ENCODE results near the gene PADI1.

PADI1 gene

DNA sequence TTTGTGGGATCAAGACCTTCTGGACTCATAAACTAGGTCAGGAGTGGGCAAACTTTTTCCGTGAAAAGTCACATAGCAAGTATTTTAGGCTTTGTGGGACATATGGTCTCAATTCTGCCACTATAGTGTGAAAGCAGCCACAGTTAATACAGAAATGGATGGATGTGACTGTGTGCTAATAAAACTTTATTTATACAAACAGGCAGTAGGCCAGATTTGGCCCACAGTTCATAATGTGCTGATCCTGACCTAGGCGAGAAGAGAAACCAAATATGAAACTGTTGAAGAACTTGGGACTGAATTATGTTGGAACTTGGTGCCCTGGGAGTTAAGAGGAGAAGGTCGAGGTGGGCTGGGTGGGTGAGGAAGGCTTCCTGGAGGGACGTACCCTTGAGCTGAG, 61.0 kb downstream of the PADI1 start:
- H3K36me3 ChIP-seq (ENCODE audit: control insufficient read depth, insufficient read depth, low read length): no peaks in the 10 kb centered on the region
- DNase-seq (ENCODE audit: extremely low read depth, insufficient read length): no peak
- TF ChIP-seq, protein P1, sequence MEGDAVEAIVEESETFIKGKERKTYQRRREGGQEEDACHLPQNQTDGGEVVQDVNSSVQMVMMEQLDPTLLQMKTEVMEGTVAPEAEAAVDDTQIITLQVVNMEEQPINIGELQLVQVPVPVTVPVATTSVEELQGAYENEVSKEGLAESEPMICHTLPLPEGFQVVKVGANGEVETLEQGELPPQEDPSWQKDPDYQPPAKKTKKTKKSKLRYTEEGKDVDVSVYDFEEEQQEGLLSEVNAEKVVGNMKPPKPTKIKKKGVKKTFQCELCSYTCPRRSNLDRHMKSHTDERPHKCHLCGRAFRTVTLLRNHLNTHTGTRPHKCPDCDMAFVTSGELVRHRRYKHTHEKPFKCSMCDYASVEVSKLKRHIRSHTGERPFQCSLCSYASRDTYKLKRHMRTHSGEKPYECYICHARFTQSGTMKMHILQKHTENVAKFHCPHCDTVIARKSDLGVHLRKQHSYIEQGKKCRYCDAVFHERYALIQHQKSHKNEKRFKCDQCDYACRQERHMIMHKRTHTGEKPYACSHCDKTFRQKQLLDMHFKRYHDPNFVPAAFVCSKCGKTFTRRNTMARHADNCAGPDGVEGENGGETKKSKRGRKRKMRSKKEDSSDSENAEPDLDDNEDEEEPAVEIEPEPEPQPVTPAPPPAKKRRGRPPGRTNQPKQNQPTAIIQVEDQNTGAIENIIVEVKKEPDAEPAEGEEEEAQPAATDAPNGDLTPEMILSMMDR (IDR thresholded peaks at IDR 0.05; ENCODE audit: insufficient read depth, low read length, poor library complexity, severe bottlenecking): no peak
- no peak overlapping the region for H3K4me3 ChIP-seq (replicated peaks; ENCODE audit: low read depth, low read length)
- H3K27me3 ChIP-seq (replicated peaks; ENCODE audit: control insufficient read depth, insufficient read depth, low read length): no peaks in the 10 kb centered on the region

DNA sequence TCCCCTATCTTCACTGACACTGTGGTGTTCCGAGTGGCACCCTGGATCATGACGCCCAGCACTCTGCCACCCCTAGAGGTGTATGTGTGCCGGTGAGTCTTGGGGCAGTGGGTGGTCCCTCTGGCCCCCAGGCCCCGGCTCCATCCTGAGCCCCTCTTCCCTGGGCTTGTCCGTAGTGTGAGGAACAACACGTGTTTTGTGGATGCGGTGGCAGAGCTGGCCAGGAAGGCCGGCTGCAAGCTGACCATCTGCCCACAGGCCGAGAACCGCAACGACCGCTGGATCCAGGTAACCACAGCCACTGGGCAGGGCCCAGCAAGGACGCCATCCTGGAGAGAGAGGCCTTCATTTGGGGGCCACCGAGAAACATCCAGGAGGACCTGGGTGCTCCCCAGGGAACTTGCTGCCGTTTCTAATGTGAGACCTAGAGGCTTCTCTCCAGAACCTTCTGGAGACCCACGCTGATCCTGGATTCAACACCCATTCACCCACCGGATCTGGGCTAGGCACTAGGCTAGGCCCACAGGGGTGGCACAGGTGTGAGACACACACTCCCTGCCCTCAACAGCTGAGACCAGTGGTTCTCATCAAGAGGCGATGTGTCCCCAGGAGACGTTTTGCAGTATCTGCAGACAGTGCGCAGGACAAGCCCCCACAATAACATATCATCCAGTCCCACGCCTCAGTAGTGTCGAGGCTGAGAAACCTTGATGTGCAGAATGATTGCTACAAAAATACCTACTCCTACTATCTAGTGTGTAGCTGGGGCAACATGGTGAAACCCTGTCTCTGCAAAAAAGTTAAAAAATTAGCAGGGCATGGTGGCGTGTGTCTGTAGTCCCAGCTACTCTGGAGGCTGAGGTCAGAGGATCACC, 66.2 kb downstream of the PADI1 start:
- no peaks in the 10 kb centered on the region for H3K36me3 ChIP-seq (ENCODE audit: control insufficient read depth, insufficient read depth, low read length)
- DNase-seq (ENCODE audit: extremely low read depth, insufficient read length): no peak
- TF ChIP-seq, protein P1 (IDR thresholded peaks at IDR 0.05; ENCODE audit: insufficient read depth, low read length, poor library complexity, severe bottlenecking): no peak
- H3K4me3 ChIP-seq (replicated peaks; ENCODE audit: low read depth, low read length): no peak overlapping the region
- no peaks in the 10 kb centered on the region for H3K27me3 ChIP-seq (replicated peaks; ENCODE audit: control insufficient read depth, insufficient read depth, low read length)

DNA sequence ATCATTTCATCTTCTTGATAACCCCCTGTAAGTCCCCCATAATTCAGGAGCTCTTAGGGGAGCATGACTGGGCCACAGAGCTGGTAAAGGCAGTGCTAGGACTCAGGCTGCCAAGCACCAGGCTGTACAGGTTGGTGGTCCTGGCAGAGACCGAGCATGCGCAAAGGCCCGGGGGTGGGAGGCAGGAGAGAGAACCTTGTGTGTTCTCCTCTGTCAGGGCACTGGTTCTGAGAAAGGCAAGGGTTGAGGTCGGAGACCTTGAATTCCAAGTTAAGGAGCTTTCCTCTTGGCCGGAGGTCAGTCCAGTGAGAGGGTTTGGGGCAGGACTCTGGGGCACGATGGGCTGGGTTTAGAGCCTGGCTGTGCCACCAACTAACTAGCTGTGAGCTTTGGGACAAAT, 67.1 kb downstream of the PADI1 start:
- Histone ChIP-seq H3K4me3 (replicated peaks; ENCODE audit: low read depth, low read length) (no peak overlapping the region), H3K27me3 (replicated peaks; ENCODE audit: control insufficient read depth, insufficient read depth, low read length) (no peaks in the 10 kb centered on the region), H3K36me3 (ENCODE audit: control insufficient read depth, insufficient read depth, low read length) (no peaks in the 10 kb centered on the region)
- TF ChIP-seq, protein P1 (IDR thresholded peaks at IDR 0.05; ENCODE audit: insufficient read depth, low read length, poor library complexity, severe bottlenecking): no peak
- no peak for DNase-seq (ENCODE audit: extremely low read depth, insufficient read length)

DNA sequence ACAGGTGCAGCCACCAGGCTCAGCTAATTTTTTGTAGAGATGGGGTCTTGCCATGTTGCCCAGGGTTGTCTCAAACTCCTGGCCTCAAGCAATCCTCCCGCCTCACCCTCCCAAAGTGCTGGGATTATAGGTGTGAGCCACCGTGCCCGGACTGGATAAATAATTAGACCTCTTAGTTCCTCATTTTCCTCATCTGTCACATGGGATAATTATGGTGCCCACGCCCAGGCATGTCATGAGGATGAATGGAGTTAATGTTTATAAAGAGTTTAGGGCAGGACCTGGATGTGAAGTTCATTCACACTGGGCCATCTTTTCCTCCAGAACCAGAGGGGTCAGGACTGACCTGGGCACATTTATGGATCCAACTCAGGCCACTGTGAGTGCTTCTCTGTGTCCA, 67.7 kb downstream of the PADI1 start:
- H3K4me3 ChIP-seq (replicated peaks; ENCODE audit: low read depth, low read length): no peak overlapping the region
- no peaks in the 10 kb centered on the region for H3K27me3 ChIP-seq (replicated peaks; ENCODE audit: control insufficient read depth, insufficient read depth, low read length)
- no peaks in the 10 kb centered on the region for H3K36me3 ChIP-seq (ENCODE audit: control insufficient read depth, insufficient read depth, low read length)
- no peak for DNase-seq (ENCODE audit: extremely low read depth, insufficient read length)
- TF ChIP-seq, protein P1 (IDR thresholded peaks at IDR 0.05; ENCODE audit: insufficient read depth, low read length, poor library complexity, severe bottlenecking): no peak

DNA sequence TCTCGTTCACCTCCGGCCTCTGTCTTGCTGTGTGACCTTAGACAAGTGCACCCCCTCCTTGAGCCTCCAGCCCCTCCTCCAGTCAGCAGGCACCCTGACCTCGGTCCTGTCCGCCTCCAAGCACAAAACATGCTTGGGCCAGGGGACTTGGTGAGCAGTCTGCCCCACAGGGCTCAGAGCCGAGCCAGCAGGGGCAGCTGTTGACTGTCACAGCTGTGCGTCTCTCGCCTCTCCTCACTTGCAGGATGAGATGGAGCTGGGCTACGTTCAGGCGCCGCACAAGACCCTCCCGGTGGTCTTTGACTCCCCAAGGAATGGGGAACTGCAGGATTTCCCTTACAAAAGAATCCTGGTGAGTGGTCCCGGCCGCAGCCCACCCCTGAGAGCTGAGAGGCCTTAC, 68.2 kb downstream of the PADI1 start:
- H3K27me3 ChIP-seq (replicated peaks; ENCODE audit: control insufficient read depth, insufficient read depth, low read length): no peaks in the 10 kb centered on the region
- no peaks in the 10 kb centered on the region for H3K36me3 ChIP-seq (ENCODE audit: control insufficient read depth, insufficient read depth, low read length)
- H3K4me3 ChIP-seq (replicated peaks; ENCODE audit: low read depth, low read length): no peak overlapping the region
- TF ChIP-seq, protein P1 (IDR thresholded peaks at IDR 0.05; ENCODE audit: insufficient read depth, low read length, poor library complexity, severe bottlenecking): no peak
- no peak for DNase-seq (ENCODE audit: extremely low read depth, insufficient read length)
